Gastrocnemius medialis (tissue), 4 donors: Measurements from ENCODE around the gene BORCS5. TPM values are rescaled to one million over a fixed set of nuclear protein-coding genes. Genes with fewer than 3 reads are reported as not detected.

Experiments used
- ATAC-seq, 2 donors: fragments of 150-250 bp; one replicate each; pipeline ENCODE4 v1.9.1; 2016
- DNase-seq, 2 donors: peaks; one replicate each; pipeline ENCODE4 v3.0.0-alpha.2; 2019
- H3K27ac ChIP-seq, 4 donors: fragments of 200-600 bp; sonication (generic); 1 replicate in 1 of 4; 2 replicates in 3 of 4; pipeline ENCODE4 v1.5.1; 2016 to 2018; ENCODE audit warnings: mild to moderate bottlenecking in 2 of 4, moderate library complexity in 1 of 4
- H3K27me3 ChIP-seq, 3 donors: fragments of 200-600 bp; sonication (generic) in 2 of 3; 1 replicate in 1 of 3; 2 replicates in 2 of 3; pipeline versions ENCODE4 v1.5.1 to v1.6.0; 2016 to 2019; ENCODE audit warnings: mild to moderate bottlenecking in 1 of 3, moderate library complexity in 1 of 3
- H3K36me3 ChIP-seq, 2 donors: fragments of 200-600 bp; sonication (generic) in 1 of 2; one replicate each; pipeline ENCODE4 v1.5.1; 2017 to 2018
- H3K4me1 ChIP-seq, 2 donors: fragments of 200-600 bp; sonication (generic) in 1 of 2; one replicate each; pipeline ENCODE4 v1.5.1; 2016 to 2017; ENCODE audit warnings: mild to moderate bottlenecking in 2 of 2
- H3K4me3 ChIP-seq, 4 donors: fragments of 200-600 bp; sonication (generic) in 3 of 4; 1 replicate in 1 of 4; 2 replicates in 3 of 4; pipeline ENCODE4 v1.5.1; 2016 to 2019; ENCODE audit warnings: mild to moderate bottlenecking in 2 of 4
- H3K9me3 ChIP-seq, 3 donors: fragments of 200-600 bp; sonication (generic) in 2 of 3; 1 replicate in 1 of 3; 2 replicates in 2 of 3; pipeline ENCODE4 v1.5.1; 2016 to 2019
- CTCF ChIP-seq, 5 experiments: fragments of 450-650 bp in 3 of 5; fragments of 200-600 bp in 2 of 5; sonication (generic) in 2 of 5; IDR thresholded peaks in 4 of 5; conservative IDR thresholded peaks in 1 of 5; 1 replicate in 4 of 5; 2 replicates in 1 of 5; pipeline ENCODE4 v1.5.1; 2016 to 2019; ENCODE audit warnings: antibody characterized with exemption in 5 of 5, mild to moderate bottlenecking in 3 of 5, moderate library complexity in 3 of 5
- POLR2A ChIP-seq, 2 donors: fragments of 450-650 bp; IDR thresholded peaks; one replicate each; pipeline ENCODE4 v1.6.1; 2017; ENCODE audit warnings: antibody characterized with exemption in 2 of 2, mild to moderate bottlenecking in 2 of 2, moderate library complexity in 2 of 2
- in situ Hi-C, 4 donors: fragments of 200-750 bp; cut with MboI; loops; one replicate each; pipeline versions ENCODE4 v1.15.0 to v1.8.0; 2017; ENCODE audit warnings: low sequenced_read_pairs in 4 of 4
- intact Hi-C: fragments of 100-400 bp; cut with DNase I; formaldehyde crosslinking; loops from one replicate; pipeline ENCODE4 v1.15.1; 2023; ENCODE audit warnings: low total_unique reads
- total RNA-seq, 4 donors: library from RNA; depleted of rRNA; stranded (reverse); fragments of >200 nt; gene quantifications; one replicate each; pipeline versions ENCODE4 v1.1.0 to v1.2.3, GENCODE V29; 2016

BORCS5 gene
- total RNA-seq, 4 donors from 2014 or later = 13.0 to 13.9 (median 13.4) TPM

- in situ Hi-C loops = no loop called here
- TF ChIP-seq CTCF (IDR thresholded peaks at IDR 0.05 in 4 of 5, conservative IDR thresholded peaks at IDR 0.05 in 1 of 5) = no peak
- no peak for TF ChIP-seq POLR2A (IDR thresholded peaks at IDR 0.05)
- DNase-seq (no peak), ATAC-seq (peak; percentile 55 to 70)
- no peaks in the 10 kb centered on the region for H3K9me3 ChIP-seq
- no peak overlapping the region for H3K4me3 ChIP-seq
- intact Hi-C loops = no loop called here
- no peaks in the 10 kb centered on the region for H3K27me3 ChIP-seq
- H3K4me1 ChIP-seq = peaks cover 16 to 28% of the 10 kb centered on the region in 2 donors
- no peaks in the 10 kb centered on the region for H3K36me3 ChIP-seq
- H3K27ac ChIP-seq = no peak overlapping the region
Measured at GRCh38 chr12:12439636-12440035, 82.8 kb downstream of the BORCS5 start.

GRCh38 chr12:12440784-12441428 is 84.0 kb downstream of the BORCS5 start:
- intact Hi-C loops (no loop called here), in situ Hi-C loops (no loop called here)
- Histone ChIP-seq H3K4me3 (no peak overlapping the region), H3K4me1 (peaks cover 16 to 28% of the 10 kb centered on the region in 2 donors), H3K27me3 (no peaks in the 10 kb centered on the region), H3K27ac (no peak overlapping the region), H3K9me3 (no peaks in the 10 kb centered on the region), H3K36me3 (no peaks in the 10 kb centered on the region)
- ATAC-seq (no peak), DNase-seq (no peak)
- TF ChIP-seq CTCF (IDR thresholded peaks at IDR 0.05 in 4 of 5, conservative IDR thresholded peaks at IDR 0.05 in 1 of 5) = no peak

- no peak for DNase-seq
- intact Hi-C loops = no loop called here
- Histone ChIP-seq H3K27me3 (no peaks in the 10 kb centered on the region), H3K4me1 (peaks cover 16 to 28% of the 10 kb centered on the region in 2 donors), H3K36me3 (no peaks in the 10 kb centered on the region), H3K9me3 (no peaks in the 10 kb centered on the region), H3K4me3 (no peak overlapping the region), H3K27ac (peak overlapping the region in 3 of 4 donors; percentile 6 to 59 (median 55))
- in situ Hi-C loops = no loop called here
- ATAC-seq = no peak
- TF ChIP-seq CTCF (IDR thresholded peaks at IDR 0.05 in 4 of 5, conservative IDR thresholded peaks at IDR 0.05 in 1 of 5) (peak in 1 of 5 experiments; percentile 10), POLR2A (IDR thresholded peaks at IDR 0.05) (no peak)
Measured at GRCh38 chr12:12441429-12441807, 84.5 kb downstream of the BORCS5 start.

- Histone ChIP-seq H3K4me1 (peaks cover 16 to 28% of the 10 kb centered on the region in 2 donors), H3K4me3 (no peak overlapping the region), H3K36me3 (no peaks in the 10 kb centered on the region), H3K27me3 (no peaks in the 10 kb centered on the region), H3K27ac (peak overlapping the region; percentile 25 to 59 (median 56)), H3K9me3 (no peaks in the 10 kb centered on the region)
- intact Hi-C loops (no loop called here), in situ Hi-C loops (no loop called here)
- ATAC-seq (no peak), DNase-seq (no peak)
- TF ChIP-seq CTCF (IDR thresholded peaks at IDR 0.05 in 4 of 5, conservative IDR thresholded peaks at IDR 0.05 in 1 of 5) (no peak), POLR2A (IDR thresholded peaks at IDR 0.05) (no peak)
Measured at GRCh38 chr12:12441843-12442461, 85.1 kb downstream of the BORCS5 start.
